K562 (cell line): ENCODE results near the gene ZNF513. TPM values are rescaled to one million over a fixed set of nuclear protein-coding genes. Genes with fewer than 3 reads are reported as not detected.

Experiments
- BHLHE40 ChIP-seq: IDR thresholded peaks from 2 replicates; pipeline ENCODE4 v1.6.1; 2011; ENCODE audit warnings: low read length, improper control_type of control experiment
- BRD9 ChIP-seq: fragments of 450-650 bp; IDR thresholded peaks from 2 replicates; pipeline ENCODE4 v1.6.1; 2018; ENCODE audit warnings: low read depth; ENCODE audit not compliant: partially characterized antibody
- EP300 ChIP-seq: IDR thresholded peaks from 2 replicates; pipeline ENCODE4 v1.6.1; 2012; ENCODE audit warnings: low read length, improper control_type of control experiment
- GTF2F1 ChIP-seq: IDR thresholded peaks from 2 replicates; pipeline ENCODE4 v1.6.1; 2011; ENCODE audit warnings: low read depth, low read length, improper control_type of control experiment
- HOMEZ ChIP-seq: fragments of 250-450 bp; sonication (Bioruptor Pico); IDR thresholded peaks from 2 replicates; pipeline ENCODE4 v1.4.0; 2020; ENCODE audit warnings: mild to moderate bottlenecking, moderate library complexity
- POLR2AphosphoS5 ChIP-seq: IDR thresholded peaks from 2 replicates; pipeline ENCODE4 v1.6.1; 2011; ENCODE audit warnings: mild to moderate bottlenecking, low read depth, low read length, moderate library complexity; ENCODE audit not compliant: control insufficient read depth, insufficient read depth
- REST ChIP-seq, 2 experiments: fragments of 450-650 bp; formaldehyde crosslinking in 1 of 2; IDR thresholded peaks; 2 replicates each; pipeline versions ENCODE4 v1.4.0 to v1.6.1; 2014 to 2020; ENCODE audit warnings: mild to moderate bottlenecking in 2 of 2, borderline replicate concordance in 1 of 2, low read depth in 1 of 2
- SOX6 ChIP-seq: fragments of 450-650 bp; IDR thresholded peaks from 2 replicates; pipeline ENCODE4 v1.6.1; 2014; ENCODE audit warnings: mild to moderate bottlenecking
- THAP12 ChIP-seq: fragments of 250-450 bp; sonication (Bioruptor Pico); IDR thresholded peaks from 2 replicates; pipeline ENCODE4 v1.9.0; 2021; ENCODE audit warnings: mild to moderate bottlenecking, inconsistent platforms
- polyA plus RNA-seq, 8 experiments: library from polyadenylated mRNA; depleted of rRNA in 4 of 8; stranded (reverse) in 5 of 8; unstranded in 3 of 8; fragments of >200 nt; fragmentation: Nextera tagmentation in 2 of 8; fragmentation: Illumina TruSeq in 1 of 8; extraction: Ambion mirVana in 2 of 8; extraction: Trizol in 1 of 8; gene quantifications; 2 replicates each; pipeline versions ENCODE4 v1.2.1 to v1.2.3, GENCODE V29; 2011 to 2014; ENCODE audit warnings: inconsistent platforms in 1 of 8, missing spikeins in 1 of 8
- total RNA-seq, 7 experiments: library from RNA; depleted of rRNA in 6 of 7; stranded (reverse); fragments of >200 nt in 6 of 7; fragmentation: Illumina TruSeq in 2 of 7; extraction: Trizol in 2 of 7; gene quantifications; 2 replicates each; pipeline versions ENCODE4 v1.2.1 to v1.2.3, GENCODE V29; 2011 to 2021; ENCODE audit warnings: low replicate concordance in 1 of 7

Gene ZNF513
- total and polyA plus RNA-seq, 9 of the 15 experiments (the other 6 are each of a cell fraction or from before 2014, with no cell fraction given), result 0.04 to 13.6 (median 4.4) TPM

- TF ChIP-seq THAP12 (CRISPR knock-in tag), result peak; percentile 12; the same call in 1 of the 2 replicates
- peak; percentile 40; the same call in 1 of the 2 replicates for TF ChIP-seq BHLHE40
- no peak for TF ChIP-seq BRD9
- TF ChIP-seq POLR2AphosphoS5, result peak; percentile 84
- TF ChIP-seq GTF2F1, result peak; percentile 85; the same call in 1 of the 2 replicates
- no peak for TF ChIP-seq REST (IDR thresholded peaks at IDR 0.05; ENCODE audit: borderline replicate concordance)
- TF ChIP-seq REST (CRISPR knock-in tag; IDR thresholded peaks at IDR 0.05; ENCODE audit: low read depth), result peak; percentile 19; the same call in 1 of the 2 replicates
- TF ChIP-seq EP300, result peak; percentile 40
- TF ChIP-seq HOMEZ (CRISPR knock-in tag), result no peak
- 0 out of 2 replicates have a peak, but pooled peaks have one; percentile 19 for TF ChIP-seq SOX6
Observed at GRCh38 chr2:27409321-27410073, 29.0 kb upstream of the ZNF513 start, which contains the start of gene PPM1G (continued).
